HG03064 (cell line): Measurements from ENCODE around the gene HCK.

Experiments used
- ATAC-seq: cut with Tn5 transposase; IDR thresholded peaks from one replicate; pipeline ENCODE4 v1.9.1; 2021; ENCODE audit warnings: low read depth; ENCODE audit not compliant: unreplicated experiment

The HCK gene

DNA sequence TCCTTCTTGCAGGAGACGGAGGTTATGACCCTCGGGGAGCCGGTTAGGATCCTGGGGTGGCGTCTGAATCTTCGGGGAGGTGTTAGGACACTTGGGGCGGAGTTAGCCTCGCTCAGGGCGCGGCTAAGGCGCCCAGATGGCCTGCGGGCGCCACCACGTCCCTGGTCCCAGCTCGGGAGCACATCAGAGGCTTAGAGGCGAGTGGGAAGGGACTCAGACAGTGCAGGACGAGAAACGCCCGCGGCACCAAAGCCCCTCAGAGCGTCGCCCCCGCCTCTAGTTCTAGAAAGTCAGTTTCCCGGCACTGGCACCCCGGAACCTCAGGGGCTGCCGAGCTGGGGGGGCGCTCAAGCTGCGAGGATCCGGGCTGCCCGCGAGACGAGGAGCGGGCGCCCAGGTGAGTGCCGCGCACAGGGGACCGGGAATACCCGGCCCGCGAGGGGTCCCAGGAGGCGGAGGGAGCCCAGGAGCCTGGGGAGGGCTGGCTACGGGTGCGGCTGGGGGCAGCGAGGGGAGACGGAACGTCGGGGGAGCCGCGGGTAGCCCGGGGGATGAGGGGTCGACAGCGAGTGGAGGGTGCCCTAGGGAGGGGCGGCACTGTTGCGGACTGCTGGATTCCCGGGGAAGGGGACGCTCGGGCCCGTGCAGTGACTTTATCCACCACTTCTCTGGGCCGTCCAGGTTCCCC is at the start of gene HCK:
Gene HCK (plus strand): TSS at position 153 of the 688 bp plus-strand sequence.
- ATAC-seq = no peak

DNA sequence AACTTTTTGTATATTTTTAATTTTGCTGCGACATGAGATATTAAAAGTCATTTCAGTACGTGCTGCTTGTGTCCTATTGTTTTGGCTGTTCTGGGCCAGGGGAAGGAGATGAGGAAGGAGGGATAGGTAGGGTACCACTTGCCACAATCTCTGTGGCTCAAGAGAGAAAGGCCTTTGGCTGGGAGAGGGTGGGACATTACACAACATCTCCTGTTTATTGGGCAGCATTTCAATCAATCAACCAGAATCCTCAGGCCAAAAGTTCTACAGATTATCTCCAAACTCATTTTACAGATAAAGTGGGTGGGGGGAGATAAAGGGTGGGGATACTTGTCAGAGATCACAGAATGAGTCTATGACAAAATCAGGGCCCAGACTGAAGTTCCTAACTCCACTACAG is 48.7 kb upstream of the HCK start:
- ATAC-seq = no peak

DNA sequence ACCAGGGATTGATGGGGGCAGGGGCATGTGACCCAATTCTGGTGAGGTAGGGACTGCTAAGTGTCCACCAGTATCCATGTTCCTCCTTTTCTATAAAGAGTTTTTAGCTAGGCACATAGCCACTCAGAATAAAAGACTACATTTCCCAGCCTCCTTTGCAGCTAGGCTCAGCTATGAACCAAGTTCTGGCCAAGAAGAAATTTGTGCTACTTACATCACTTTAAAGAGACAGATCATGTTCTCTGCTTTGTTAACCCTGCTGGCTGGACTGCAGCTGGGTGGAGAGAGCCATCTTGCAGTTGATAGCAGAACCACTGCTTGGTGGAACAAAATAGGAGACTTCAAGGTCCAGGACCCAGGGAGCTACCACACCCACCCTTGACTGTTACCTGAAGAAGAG is 47.1 kb upstream of the HCK start:
- no peak for ATAC-seq

DNA sequence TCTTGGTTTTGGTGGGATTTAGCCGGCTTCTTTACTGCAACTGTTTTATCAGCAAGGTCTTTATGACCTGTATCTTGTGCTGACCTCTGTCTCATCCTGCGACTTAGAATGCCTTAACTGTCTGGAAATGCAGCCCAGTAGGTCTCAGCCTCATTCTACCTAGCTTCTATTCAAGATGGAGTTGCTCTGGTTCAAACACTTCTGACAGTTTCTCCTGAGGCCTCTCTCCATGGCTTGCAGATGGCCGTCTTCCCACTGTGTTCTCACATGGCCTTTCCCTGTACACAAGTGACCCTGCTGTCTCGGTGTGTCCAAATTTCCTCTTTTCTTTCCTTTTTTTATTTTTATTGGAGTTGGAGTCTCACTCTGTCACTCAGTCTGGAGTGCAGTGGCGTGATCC is 46.0 kb upstream of the HCK start:
- no peak for ATAC-seq

DNA sequence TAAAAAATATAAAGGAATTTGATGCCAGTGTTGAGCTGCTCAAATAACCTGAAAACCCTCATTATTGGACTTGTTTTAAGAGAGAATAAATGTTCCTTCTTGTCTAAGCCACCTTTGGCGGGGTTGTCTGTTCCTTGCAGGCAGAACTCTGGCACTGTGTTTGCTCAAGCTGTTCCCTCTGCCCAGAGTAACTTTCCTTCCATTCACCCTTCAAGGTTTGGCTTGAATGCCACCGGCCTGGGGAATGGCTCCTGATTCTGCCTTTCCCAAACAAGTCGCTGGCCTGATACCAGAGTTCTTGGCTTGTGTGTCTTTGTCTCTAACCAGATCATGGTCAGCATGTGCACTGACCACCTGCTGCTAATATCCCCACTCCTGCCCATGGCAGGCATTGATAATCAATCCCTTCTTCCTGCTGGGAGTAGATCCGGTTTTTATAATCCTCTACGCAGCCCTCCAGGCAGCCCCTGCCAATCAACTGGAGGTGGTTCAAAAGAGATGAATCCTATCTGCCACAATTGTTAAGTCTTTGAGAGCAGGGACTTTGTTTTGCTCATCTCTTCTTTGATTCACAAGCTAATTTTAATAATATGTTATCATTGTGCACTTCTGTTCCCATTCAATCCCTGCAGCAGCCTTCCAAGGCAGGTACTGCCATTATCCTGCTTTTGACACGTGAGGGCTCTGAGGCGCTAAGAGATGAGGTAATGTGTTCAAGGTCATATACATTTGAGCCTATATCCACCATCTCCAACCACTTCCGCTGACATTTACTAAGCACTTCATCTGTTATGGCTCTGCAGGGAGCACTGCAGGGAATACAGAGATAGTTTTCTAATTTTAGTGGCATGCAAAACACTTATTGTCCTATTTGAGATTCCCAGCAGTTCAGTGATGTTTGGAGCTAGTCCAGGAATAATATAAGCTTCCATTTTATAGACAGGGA is 44.9 kb upstream of the HCK start:
- no peak for ATAC-seq

DNA sequence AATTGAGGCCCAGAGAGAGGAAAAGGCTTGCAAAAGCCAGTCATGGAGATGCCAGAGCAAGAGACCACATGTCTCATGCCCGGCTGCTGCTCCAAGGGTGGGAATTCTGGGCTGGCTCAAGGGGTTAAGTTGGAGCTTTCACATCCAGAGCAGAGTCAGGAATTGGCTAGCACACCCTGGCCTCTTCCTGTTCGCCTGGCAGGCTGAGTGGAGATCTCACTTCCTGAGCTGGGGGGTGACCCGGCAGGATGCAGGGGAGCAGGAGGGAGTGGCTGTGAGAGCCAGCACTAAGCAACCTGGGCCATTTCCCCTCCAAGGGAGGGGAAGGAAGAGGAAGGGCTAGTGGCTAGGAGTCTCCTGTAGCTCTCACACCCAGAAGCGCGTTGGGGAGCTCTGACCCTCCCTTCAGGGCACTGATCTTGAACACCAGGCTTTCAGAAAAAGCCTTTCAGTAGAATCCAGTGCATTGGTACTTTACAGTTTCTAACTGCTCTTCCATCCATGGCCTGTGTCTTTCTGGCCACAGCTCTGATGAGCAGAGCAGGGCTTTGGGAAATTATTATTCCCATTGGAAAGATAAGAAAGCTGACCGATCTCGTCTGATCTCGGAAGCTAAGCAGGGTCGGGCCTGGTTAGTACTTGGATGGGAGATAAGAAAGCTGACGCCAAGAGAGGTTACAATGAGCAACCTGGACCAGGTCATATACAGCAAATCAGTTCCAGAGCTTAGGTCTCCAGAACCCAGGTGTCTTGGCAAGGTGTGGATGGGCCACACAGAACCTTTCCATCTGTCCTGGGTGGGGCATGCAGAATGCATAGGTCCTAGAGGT is 44.0 kb upstream of the HCK start:
- no peak for ATAC-seq

DNA sequence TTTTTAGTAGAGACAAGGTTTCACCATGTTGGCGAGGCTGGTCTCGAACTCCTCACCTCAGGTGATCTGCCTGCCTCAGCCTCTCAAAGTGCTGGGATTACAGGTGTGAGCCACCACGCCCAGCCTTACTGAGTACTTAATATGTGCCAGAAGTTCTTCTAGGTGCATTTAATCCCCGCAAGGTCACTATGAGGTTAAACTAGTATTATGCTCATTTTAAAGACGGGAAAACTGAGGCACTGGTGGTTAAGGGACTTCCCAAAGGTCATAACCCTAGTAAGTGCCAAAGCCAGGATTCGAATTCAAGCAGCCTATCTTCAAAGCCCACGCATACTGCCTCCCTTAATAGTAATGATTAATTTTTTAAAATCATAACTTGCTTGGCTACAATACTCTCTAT is 42.5 kb upstream of the HCK start:
- ATAC-seq = no peak

DNA sequence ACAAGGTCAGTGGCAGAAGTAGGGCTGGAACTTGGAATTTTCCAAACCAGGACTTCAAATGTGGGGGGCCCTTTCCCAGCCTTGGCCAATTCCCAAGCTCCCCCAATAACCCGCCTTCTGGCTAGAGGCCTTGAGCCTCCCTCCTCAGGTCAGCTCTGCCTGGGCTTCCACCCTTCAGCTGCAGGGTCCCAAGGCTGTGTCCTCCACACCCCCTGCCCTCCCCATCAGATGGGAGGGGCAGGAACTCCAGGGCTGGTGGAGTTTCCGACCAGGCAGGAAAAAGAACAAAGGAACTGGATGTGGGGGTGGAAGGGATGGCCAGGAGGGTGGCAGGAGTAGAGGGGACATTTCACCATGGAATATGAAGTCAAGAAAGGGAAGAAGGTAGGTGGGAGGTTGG is 41.9 kb upstream of the HCK start, which contains the start of gene CCM2L:
Gene CCM2L (plus strand): TSS at position 338 of the 400 bp plus-strand sequence. CDS start 17 bp downstream, at position 355.
- ATAC-seq = no peak

DNA sequence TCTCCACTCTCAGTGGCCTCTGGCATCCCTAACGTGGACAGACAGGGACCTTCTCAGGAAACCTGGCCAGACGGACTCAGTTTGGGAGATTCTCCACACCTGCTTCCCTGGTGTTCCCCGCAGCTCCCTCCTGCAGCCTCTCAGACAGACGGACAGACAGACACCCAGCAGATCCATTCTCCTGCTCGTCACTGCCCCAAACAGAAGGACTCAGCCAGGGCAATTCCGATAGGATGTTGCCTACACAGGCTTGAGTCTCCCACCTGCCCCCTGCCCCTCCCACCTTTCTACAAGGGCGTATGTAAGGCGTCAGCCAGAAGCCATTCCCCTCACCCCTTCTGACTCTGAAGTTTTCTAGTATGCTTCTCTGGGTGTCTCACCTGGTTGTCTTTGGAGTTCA is 41.4 kb upstream of the HCK start:
- no peak for ATAC-seq

DNA sequence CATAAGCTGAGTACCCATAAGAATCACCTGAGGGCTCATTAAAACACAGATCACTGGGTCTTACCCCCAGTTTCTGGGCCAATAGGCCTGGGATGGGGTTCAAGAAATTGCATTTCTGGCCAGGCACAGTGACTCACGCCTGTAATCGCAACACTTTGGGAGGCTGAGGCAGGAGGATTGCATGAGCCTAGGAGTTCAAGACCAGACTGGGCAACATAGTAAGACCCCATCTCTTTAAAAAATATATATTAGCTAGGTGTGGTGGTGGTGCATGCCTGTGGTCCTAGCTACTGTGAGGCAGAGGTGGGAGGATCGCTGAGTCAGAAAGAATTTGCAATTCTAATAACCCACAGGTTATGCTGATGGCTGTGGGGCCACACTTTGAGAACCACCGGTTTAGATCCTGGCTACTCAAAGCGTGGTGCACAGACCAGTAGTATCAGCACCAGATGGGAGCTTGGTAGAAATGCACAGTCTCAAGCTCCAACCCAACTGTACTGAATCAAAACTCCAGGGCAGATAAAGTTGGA is 39.8 kb upstream of the HCK start:
- ATAC-seq = no peak

DNA sequence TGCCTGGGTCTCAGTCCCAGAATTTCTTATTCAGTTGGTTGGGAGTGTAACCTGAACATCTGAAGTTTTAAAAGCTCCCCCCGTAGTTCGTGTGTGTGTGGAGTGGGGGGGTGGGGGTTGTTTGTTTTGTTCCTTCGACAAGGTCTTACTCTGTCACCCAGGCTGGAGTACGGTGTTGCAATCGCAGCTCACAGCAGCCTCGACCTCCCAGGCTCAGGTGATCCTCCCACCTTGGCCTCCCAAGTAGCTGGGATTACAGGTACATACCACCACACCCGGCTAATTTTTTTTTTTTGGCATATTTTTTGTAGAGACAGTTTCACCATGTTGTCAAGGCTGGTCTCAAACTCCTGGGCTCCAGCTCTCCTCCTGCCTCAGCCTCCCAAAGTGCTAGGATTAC is 38.7 kb upstream of the HCK start:
- ATAC-seq = no peak

DNA sequence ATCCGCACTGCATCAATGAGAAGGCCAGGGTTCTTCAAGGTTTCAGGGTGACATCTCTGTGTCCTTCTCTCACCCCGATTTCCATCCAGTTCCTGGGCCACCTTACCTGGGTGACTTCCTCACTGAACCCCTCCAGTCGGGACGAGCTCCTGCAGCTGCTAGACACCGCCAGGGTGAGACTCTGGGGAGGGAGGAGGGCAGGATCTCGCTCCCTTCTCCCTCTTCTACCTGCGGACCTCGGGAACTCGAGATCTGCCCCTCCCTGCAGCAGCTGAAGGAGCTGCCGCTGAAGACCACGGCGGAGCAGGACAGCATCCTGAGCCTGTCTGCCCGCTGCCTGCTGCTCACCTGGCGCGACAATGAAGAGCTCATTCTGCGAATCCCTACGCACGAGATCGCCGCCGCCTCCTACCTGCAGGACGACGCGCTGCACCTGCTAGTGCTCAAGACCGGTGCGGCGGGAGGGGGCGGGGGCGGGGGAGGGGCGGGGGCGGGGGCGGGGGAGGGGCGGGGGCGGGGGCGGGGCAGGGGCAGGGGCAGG is 34.3 kb upstream of the HCK start:
- ATAC-seq = no peak

DNA sequence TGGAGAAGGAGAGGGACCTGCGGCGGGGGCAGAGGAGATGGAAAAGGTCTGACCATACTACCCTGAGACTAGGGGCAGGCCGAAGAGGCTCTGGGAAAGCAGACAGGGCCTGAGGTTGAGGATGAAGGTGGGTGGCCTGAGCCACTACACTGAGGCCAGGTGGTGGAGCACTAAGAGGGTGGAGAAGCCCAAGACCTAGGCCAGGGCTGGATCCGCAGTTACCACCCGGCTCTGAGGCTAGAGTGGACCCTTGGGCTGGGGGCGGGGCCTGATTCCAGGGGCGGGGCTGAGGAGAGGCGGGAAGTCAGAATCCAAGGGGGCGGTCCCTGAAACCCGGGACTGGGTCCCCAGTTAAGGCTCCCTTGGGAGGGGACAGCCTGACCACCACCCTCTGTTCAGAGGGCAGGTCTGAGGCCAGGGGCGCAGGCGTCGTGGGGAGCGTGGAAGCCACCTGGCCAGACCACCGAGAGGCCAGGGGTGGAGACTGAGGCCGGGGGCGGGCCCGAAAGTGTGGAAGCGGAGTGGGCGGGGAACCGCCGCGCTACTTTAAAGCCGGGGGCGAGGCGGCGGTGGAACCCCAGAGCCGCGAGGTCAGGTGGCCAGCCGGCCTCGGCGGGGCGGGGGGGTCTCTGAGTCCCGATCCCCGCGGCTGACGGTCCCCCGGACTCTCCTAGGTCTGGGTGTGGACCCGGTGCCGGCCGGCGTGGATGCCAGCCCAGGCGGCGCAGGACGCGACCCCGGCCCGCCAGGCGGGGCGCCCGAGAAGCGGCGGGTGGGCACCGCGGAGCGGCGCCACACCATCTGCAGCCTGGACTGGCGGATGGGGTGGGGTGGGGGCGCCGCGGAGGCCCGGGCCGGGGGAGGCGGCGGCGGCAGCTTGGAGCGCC is 33.5 kb upstream of the HCK start:
- ATAC-seq = no peak

DNA sequence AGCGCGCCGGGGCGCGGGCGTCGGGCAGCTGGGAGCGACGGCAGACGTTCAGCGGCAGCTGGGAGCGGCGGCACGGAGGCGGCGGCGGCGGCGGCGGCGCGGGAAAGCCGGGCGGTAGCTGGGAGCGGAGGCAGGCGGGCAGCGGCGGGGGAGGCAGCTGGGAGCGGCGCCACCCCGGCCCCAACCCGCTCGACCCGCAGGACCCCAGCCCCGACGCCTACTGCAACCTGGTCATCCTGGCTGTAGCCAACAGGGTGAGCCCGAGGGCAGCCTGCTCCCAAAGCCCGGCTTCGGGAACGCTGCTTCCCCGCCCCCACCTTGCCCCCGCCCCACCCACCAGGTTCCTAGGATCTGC is 32.9 kb upstream of the HCK start:
- no peak for ATAC-seq

DNA sequence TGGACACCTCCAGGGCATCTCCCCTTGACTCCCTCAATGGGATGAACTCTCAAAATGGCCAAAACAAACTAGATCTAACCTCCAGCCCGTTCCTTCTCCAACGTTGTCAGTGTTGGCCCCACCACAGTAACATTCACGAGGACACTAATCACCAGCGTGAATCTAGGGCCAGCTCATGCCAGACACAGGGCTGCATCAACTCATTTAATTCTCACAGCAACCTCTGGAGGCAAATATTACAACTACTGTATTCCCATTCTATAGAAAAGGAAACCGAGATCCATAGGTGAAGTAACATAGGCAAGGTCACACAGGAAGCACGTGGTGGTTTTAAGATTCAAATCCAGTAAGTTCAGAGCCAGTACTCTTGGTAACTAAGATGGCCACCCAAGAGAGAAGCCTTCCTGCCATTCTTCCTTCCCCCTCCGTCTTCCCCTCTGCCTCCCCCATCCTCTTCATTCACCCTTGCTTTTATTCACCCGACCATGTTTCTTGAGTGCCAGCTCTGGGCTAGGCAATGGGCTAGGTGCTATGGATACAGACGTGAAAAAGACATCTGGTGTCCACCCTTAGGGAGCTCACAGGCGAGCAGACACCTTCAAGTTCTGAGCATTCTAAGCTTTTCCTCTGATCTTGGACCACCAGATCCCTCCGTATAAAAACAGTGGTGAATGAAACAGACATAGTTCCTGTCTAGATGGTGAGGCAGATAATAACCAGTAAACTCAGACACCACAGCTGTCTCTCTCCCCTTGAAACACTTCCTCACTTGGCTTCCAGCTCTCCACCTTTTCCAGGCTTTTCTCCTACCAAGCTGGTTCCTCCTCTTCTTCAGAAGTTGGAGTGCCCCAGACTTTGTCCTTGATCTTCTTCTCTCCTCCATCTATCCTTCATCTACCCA is 32.2 kb upstream of the HCK start:
- no peak for ATAC-seq

DNA sequence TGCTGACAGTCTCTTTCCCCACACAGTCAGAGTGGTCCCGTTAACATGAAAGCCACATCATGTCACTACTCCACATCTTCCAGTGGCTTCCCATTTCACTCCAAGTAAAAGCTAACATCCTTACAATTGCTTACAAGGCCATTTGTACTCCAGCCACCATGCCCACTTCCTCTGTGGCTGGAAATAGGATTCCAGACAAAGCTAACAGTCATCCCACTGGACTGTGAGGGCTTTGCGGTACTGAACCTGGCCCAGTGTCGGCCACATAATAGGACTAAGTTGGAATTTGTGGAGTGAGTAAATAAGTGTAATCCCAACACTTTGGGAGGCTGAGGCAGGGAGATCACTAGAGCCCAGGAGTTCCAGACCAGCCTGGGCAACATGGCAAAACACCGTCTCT is 31.0 kb upstream of the HCK start:
- ATAC-seq = no peak

DNA sequence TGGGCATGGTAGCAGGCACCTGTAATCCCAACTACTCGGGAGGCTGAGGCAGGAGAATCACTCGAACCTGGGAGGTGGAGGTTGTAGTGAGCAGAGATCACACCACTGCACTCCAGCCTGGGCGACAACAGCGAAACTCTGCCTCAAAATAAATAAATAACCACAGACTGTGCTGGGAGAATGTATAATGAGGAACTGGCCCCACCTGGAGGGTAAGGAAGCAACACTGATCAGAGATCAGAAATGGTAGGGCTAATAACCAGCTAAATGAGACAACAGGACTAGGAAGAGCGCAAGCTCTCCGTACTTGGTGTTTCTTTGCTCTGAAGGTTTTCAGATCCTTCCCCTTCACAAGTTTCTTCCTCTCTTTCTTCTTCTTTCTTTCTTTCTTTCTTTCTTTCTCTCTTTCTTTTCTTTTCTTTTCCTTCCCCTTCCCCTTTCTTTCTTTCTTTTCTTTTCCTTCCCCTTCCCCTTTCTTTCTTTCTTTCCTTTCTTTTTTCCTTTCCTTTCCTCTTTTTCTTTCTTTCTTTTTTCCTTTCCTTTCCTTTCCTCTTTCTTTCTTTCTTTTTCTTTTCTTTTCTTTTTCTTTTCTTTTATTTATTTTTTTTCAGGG is 27.3 kb upstream of the HCK start:
- ATAC-seq = no peak

DNA sequence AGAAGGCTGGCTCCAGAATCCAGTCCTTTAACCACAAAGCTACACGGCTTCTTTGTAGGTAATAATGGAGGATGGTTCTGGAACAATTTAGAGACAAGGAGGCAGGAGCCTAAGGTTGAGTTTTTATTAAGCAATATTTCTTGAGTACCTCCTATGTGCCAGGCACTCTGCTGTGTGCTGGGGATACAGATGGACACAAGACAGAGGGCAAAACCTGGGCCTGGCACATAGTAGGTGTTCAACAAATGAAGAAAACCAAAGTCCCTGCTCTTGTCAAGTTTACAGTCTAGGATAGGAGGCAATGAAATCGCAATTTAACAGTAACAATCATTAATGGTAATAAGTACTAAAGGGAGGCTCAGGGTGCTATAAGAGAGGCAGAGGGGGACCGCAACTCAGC is 24.4 kb upstream of the HCK start:
- ATAC-seq = no peak
